H9 (cell line): ENCODE measurements around the gene CAVIN1. TPM values are rescaled to one million over a fixed set of nuclear protein-coding genes. Genes with fewer than 3 reads are reported as not detected.

Experiments
- DNase-seq: peaks from one replicate; pipeline ENCODE4 v3.0.0-alpha.2; 2017
- H2AFZ ChIP-seq: one replicate; pipeline ENCODE4 v1.6.1; 2013; ENCODE audit warnings: mild to moderate bottlenecking, low read length, control low read depth, moderate library complexity
- H2AK5ac ChIP-seq: 2 replicates; pipeline ENCODE4 v1.6.1; 2013; ENCODE audit warnings: low read length, control low read depth, mixed read lengths; ENCODE audit not compliant: insufficient read length
- H2BK120ac ChIP-seq: one replicate; pipeline ENCODE4 v1.6.1; 2013; ENCODE audit warnings: low read depth, mild to moderate bottlenecking, low read length, control low read depth, inconsistent platforms; ENCODE audit not compliant: poor library complexity, severe bottlenecking
- H2BK12ac ChIP-seq: 2 replicates; pipeline ENCODE4 v1.6.1; 2013; ENCODE audit warnings: low read length, control low read depth, mixed read lengths, low read depth; ENCODE audit not compliant: insufficient read length
- H2BK15ac ChIP-seq: 2 replicates; pipeline ENCODE4 v1.6.1; 2013; ENCODE audit warnings: low read depth, low read length, control low read depth
- H2BK20ac ChIP-seq: one replicate; pipeline ENCODE4 v1.6.1; 2013; ENCODE audit warnings: low read depth, mild to moderate bottlenecking, low read length, control low read depth, inconsistent platforms; ENCODE audit not compliant: poor library complexity, severe bottlenecking
- H2BK5ac ChIP-seq: 2 replicates; pipeline ENCODE4 v1.6.1; 2013; ENCODE audit warnings: low read length, control low read depth, mixed read lengths; ENCODE audit not compliant: insufficient read length
- H3K14ac ChIP-seq: 2 replicates; pipeline ENCODE4 v1.6.1; 2013; ENCODE audit warnings: low read length, control low read depth; ENCODE audit not compliant: insufficient read depth
- H3K18ac ChIP-seq: 2 replicates; pipeline ENCODE4 v1.6.1; 2013; ENCODE audit warnings: low read depth, mild to moderate bottlenecking, mixed read lengths, low read length, control low read depth; ENCODE audit not compliant: insufficient read length
- H3K23ac ChIP-seq: 2 replicates; pipeline ENCODE4 v1.6.1; 2013; ENCODE audit warnings: low read length, control low read depth, mixed read lengths, low read depth; ENCODE audit not compliant: insufficient read length
- H3K23me2 ChIP-seq: 2 replicates; pipeline ENCODE4 v1.6.1; 2013; ENCODE audit warnings: low read depth, mild to moderate bottlenecking, mixed read lengths, low read length, control low read depth; ENCODE audit not compliant: insufficient read length, poor library complexity, severe bottlenecking
- H3K27ac ChIP-seq: 2 replicates; pipeline ENCODE4 v1.5.1; 2013; ENCODE audit warnings: low read length, control low read depth, mixed read lengths, low read depth; ENCODE audit not compliant: insufficient read length
- H3K27me3 ChIP-seq: 2 replicates; pipeline ENCODE4 v1.6.1; 2013; ENCODE audit warnings: low read length, control low read depth, inconsistent platforms; ENCODE audit not compliant: insufficient read depth
- H3K4ac ChIP-seq: 2 replicates; pipeline ENCODE4 v1.6.1; 2013; ENCODE audit warnings: low read depth, mild to moderate bottlenecking, control low read depth, inconsistent platforms, low read length, moderate library complexity
- H3K4me1 ChIP-seq: 2 replicates; pipeline ENCODE4 v1.6.1; 2013; ENCODE audit warnings: low read length, control low read depth, inconsistent platforms; ENCODE audit not compliant: insufficient read depth
- H3K4me2 ChIP-seq: 2 replicates; pipeline ENCODE4 v1.6.1; 2013; ENCODE audit warnings: low read length, control low read depth, mixed read lengths; ENCODE audit not compliant: insufficient read length, insufficient read depth
- H3K56ac ChIP-seq: 2 replicates; pipeline ENCODE4 v1.6.1; 2013; ENCODE audit warnings: low read depth, mild to moderate bottlenecking, mixed read lengths, low read length, control low read depth; ENCODE audit not compliant: insufficient read length
- H3K79me1 ChIP-seq: 2 replicates; pipeline ENCODE4 v1.6.1; 2013; ENCODE audit warnings: low read depth, mild to moderate bottlenecking, moderate library complexity, low read length, control low read depth, inconsistent platforms; ENCODE audit not compliant: insufficient read depth, poor library complexity, severe bottlenecking
- H3K79me2 ChIP-seq: 2 replicates; pipeline ENCODE4 v1.6.1; 2013; ENCODE audit warnings: low read length, control low read depth, inconsistent platforms; ENCODE audit not compliant: insufficient read depth
- H3K9ac ChIP-seq: 2 replicates; pipeline ENCODE4 v1.6.1; 2013; ENCODE audit warnings: low read length, control low read depth, mixed read lengths; ENCODE audit not compliant: insufficient read length; ENCODE audit errors: extremely low read depth
- H3K9me3 ChIP-seq: one replicate; pipeline ENCODE4 v1.6.1; 2013; ENCODE audit warnings: low read depth, low read length, inconsistent platforms; ENCODE audit not compliant: control insufficient read depth
- H3T11ph ChIP-seq: one replicate; pipeline ENCODE4 v1.6.1; 2013; ENCODE audit warnings: mild to moderate bottlenecking, low read length, control low read depth, inconsistent platforms
- H4K20me1 ChIP-seq: one replicate; pipeline ENCODE4 v1.6.1; 2013; ENCODE audit not compliant: control insufficient read depth, insufficient read length, insufficient read depth
- H4K5ac ChIP-seq: 2 replicates; pipeline ENCODE4 v1.6.1; 2013; ENCODE audit warnings: low read depth, mild to moderate bottlenecking, mixed read lengths, low read length, control low read depth; ENCODE audit not compliant: insufficient read length
- H4K8ac ChIP-seq: replicated peaks from 2 replicates; pipeline ENCODE4 v1.6.1; 2013; ENCODE audit warnings: low read length, control low read depth, mixed read lengths, low read depth; ENCODE audit not compliant: insufficient read length
- H4K91ac ChIP-seq: 2 replicates; pipeline ENCODE4 v1.6.1; 2013; ENCODE audit warnings: low read depth, mild to moderate bottlenecking, moderate library complexity, mixed read lengths, low read length, control low read depth; ENCODE audit not compliant: insufficient read length
- H3K27ac Mint-ChIP-seq, 3 experiments: 2 replicates in 2 of 3; 3 replicates in 1 of 3; pipeline ENCODE4 v1.8.0; 2020 to 2021; ENCODE audit warnings: mixed read lengths in 3 of 3, mild to moderate bottlenecking in 1 of 3, moderate library complexity in 1 of 3
- H3K27me3 Mint-ChIP-seq: 2 replicates; pipeline ENCODE4 v1.8.0; 2021; ENCODE audit warnings: low read depth, mild to moderate bottlenecking, moderate library complexity, mixed read lengths
- H3K36me3 Mint-ChIP-seq, 3 experiments: 2 replicates in 2 of 3; 3 replicates in 1 of 3; pipeline ENCODE4 v1.8.0; 2020 to 2021; ENCODE audit warnings: low read depth in 3 of 3, mixed read lengths in 3 of 3; ENCODE audit not compliant: insufficient read depth in 1 of 3
- H3K4me1 Mint-ChIP-seq, 2 experiments: 2 replicates each; pipeline ENCODE4 v1.8.0; 2020; ENCODE audit warnings: mixed read lengths in 2 of 2
- H3K4me3 Mint-ChIP-seq, 2 experiments: 2 replicates in 1 of 2; 3 replicates in 1 of 2; pipeline ENCODE4 v1.8.0; 2020 to 2021; ENCODE audit warnings: mild to moderate bottlenecking in 2 of 2, mixed read lengths in 2 of 2, moderate library complexity in 1 of 2
- H3K9me3 Mint-ChIP-seq, 2 experiments: 2 replicates in 1 of 2; 3 replicates in 1 of 2; pipeline ENCODE4 v1.8.0; 2020; ENCODE audit warnings: mild to moderate bottlenecking in 2 of 2, mixed read lengths in 2 of 2, moderate library complexity in 1 of 2
- CTCF ChIP-seq: fragments of 200-600 bp; sonication (generic); conservative IDR thresholded peaks from 3 replicates; pipeline ENCODE4 v1.8.0; 2021; ENCODE audit warnings: antibody characterized with exemption, mild to moderate bottlenecking
- WGBS: extraction: QIAGEN DNeasy Blood & Tissue Kit; methylation state at CpG from one replicate; pipeline ENCODE4 v1.1.7; 2013; ENCODE audit warnings: missing lambda C conversion rate, low lambda C conversion rate, mixed read lengths; ENCODE audit not compliant: insufficient read length; ENCODE audit errors: extremely low coverage; 5-methylcytosine and 5-hydroxymethylcytosine counted together
- total RNA-seq: library from RNA; stranded (reverse); gene quantifications from 2 replicates; pipeline ENCODE4 v1.2.1, GENCODE V29; 2021

CAVIN1 gene
- total RNA-seq, 1 experiment from 2014 or later, result 65.2 TPM

DNA sequence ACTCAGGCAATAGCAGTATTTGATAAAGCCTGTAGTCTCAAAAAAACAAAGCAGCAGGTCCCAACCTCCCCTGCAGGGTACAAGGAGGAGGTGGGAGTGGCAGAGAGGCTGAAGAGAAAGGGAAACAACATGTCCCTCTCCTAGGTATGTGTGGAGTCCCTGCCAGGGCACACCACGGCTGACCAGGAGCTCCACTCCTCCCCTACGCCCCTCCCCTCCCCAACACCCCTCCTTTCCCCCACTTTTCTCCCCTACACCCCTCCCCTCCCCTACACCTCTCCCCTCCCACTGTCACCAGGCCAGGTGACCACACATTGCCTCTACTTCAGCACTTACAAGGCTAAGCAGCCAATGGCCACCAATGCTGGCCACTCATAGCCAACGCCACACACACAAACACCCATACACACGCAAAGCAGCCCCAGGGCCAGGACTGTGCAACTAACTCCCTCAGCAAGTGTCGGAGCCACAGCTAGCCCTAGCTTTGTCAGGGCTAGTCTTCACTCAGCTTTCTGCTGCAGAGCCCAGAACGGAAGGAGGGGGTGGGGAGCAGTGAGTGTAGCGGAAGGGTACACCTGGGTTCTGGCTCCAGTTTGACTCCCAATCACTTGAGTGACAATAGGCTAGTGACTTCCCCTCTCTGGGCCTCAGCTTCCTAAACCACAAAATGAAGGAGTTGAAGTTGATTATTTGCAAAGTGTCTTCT is 8.2 kb downstream of the CAVIN1 start:
- no peak overlapping the region for H4K91ac ChIP-seq
- Mint-ChIP-seq H3K27ac (peak overlapping the region in 2 of 3 experiments; percentile 52 to 84; a peak in 3 of 7 replicates), H3K36me3 (peaks cover 0 to 9% (median 5%) of the 10 kb centered on the region in 3 experiments; a peak in 3 of 7 replicates), H3K4me1 (peaks cover 12 to 20% of the 10 kb centered on the region in 2 experiments), H3K27me3 (no peaks in the 10 kb centered on the region), H3K9me3 (no peaks in the 10 kb centered on the region), H3K4me3 (peak overlapping the region in 1 of 2 experiments; percentile 8; a peak in 1 of 5 replicates)
- H2BK5ac ChIP-seq, result no peak overlapping the region
- peak; percentile 44 for DNase-seq
- no peak overlapping the region for H3K9ac ChIP-seq
- H4K5ac ChIP-seq, result no peak overlapping the region
- H3K4ac ChIP-seq, result no peak overlapping the region
- H2AFZ ChIP-seq, result no peak overlapping the region
- TF ChIP-seq CTCF, result no peak
- peaks cover 4% of the 10 kb centered on the region; the same call in 1 of the 2 replicates for H3K4me1 ChIP-seq
- no peak overlapping the region for H3K23ac ChIP-seq
- H3K9me3 ChIP-seq, result no peaks in the 10 kb centered on the region
- no peak overlapping the region for H2AK5ac ChIP-seq
- H4K20me1 ChIP-seq, result no peaks in the 10 kb centered on the region
- no CpG with 5 or more reads among the region's 7 CpGs for WGBS
- no peak overlapping the region for H3T11ph ChIP-seq
- H2BK20ac ChIP-seq, result no peak overlapping the region
- no peaks in the 10 kb centered on the region for H3K79me1 ChIP-seq
- no peak overlapping the region for H3K18ac ChIP-seq
- peak overlapping the region; percentile 12; the same call in 1 of the 2 replicates for H3K14ac ChIP-seq
- no peaks in the 10 kb centered on the region for H3K79me2 ChIP-seq
- H3K56ac ChIP-seq, result no peak overlapping the region
- no peak overlapping the region for H4K8ac ChIP-seq
- no peak overlapping the region for H2BK15ac ChIP-seq
- H3K27ac ChIP-seq, result no peak overlapping the region
- no peak overlapping the region for H2BK12ac ChIP-seq
- no peak overlapping the region for H2BK120ac ChIP-seq
- no peaks in the 10 kb centered on the region for H3K23me2 ChIP-seq
- no peaks in the 10 kb centered on the region for H3K27me3 ChIP-seq
- no peak overlapping the region for H3K4me2 ChIP-seq
